Measurements from ENCODE around the gene SELENOM.

DNA sequence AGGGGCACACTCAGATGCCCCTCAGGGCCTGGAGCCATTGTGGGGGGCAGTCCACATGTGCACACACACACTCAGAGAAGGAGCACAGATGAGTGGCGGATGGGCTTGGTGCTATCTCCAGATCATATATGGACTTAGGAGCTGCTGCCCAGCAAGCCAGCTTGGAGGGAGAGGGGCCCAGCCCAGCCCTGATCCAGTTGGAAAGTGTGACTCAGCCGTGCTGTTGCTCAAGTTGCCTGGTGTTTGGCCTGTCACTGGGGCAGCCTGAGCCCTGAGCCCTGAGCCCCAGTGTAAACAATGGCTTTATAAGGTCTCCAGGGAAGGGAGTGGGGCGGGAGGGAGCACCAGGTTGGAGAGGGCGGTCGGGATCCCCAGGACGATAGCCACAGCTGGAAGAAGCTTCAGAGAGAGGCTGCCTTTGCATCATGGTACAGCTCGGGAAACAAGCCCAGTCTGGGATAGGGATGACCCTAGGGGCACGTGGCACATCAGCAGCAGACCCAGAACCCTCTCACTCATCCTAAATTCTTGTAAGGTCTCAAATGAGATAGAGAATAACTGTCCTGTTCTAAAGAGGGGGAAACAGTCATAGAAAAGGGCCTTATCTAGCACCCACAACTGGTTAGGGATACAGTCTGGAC is 4.8 kb downstream of the SELENOM start:
- TF ChIP-seq, protein P1, sequence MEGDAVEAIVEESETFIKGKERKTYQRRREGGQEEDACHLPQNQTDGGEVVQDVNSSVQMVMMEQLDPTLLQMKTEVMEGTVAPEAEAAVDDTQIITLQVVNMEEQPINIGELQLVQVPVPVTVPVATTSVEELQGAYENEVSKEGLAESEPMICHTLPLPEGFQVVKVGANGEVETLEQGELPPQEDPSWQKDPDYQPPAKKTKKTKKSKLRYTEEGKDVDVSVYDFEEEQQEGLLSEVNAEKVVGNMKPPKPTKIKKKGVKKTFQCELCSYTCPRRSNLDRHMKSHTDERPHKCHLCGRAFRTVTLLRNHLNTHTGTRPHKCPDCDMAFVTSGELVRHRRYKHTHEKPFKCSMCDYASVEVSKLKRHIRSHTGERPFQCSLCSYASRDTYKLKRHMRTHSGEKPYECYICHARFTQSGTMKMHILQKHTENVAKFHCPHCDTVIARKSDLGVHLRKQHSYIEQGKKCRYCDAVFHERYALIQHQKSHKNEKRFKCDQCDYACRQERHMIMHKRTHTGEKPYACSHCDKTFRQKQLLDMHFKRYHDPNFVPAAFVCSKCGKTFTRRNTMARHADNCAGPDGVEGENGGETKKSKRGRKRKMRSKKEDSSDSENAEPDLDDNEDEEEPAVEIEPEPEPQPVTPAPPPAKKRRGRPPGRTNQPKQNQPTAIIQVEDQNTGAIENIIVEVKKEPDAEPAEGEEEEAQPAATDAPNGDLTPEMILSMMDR (conservative IDR thresholded peaks at IDR 0.05; ENCODE audit: low read depth, low read length): no peak
- TF ChIP-seq EZH2 (IDR thresholded peaks at IDR 0.05; ENCODE audit: borderline replicate concordance, low read depth, low read length, poor library complexity, severe bottlenecking): no peak

Data from A673 (cell line).